SK-N-SH treated with all-trans-retinoic acid at 6 μM for 48 hours (cell line): ENCODE data around the gene TPP2.
A peak's percentile ranks its signal among the peaks of the same experiment; 100 is the strongest.

Experiments
- ATAC-seq: fragments of 200-7000 bp; cut with Tn5 transposase; 3 replicates; pipeline ENCODE4 v1.9.1; 2020; ENCODE audit warnings: mild to moderate bottlenecking, moderate library complexity
- ARNTL ChIP-seq: fragments of 450-650 bp; formaldehyde crosslinking; IDR thresholded peaks from 2 replicates; pipeline ENCODE4 v1.5.0; 2020; ENCODE audit warnings: low read depth, mild to moderate bottlenecking, moderate library complexity, borderline replicate concordance
- BACH2 ChIP-seq: fragments of 250-450 bp; sonication (Bioruptor Pico); IDR thresholded peaks from 2 replicates; pipeline ENCODE4 v1.9.0; 2021; ENCODE audit warnings: mild to moderate bottlenecking, borderline replicate concordance
- CSDC2 ChIP-seq: fragments of 250-450 bp; sonication (Bioruptor Pico); IDR thresholded peaks from 2 replicates; pipeline ENCODE4 v1.5.0; 2020; ENCODE audit warnings: mild to moderate bottlenecking, moderate library complexity
- GLIS3 ChIP-seq: fragments of 250-450 bp; sonication (Bioruptor Pico); IDR thresholded peaks from 2 replicates; pipeline ENCODE4 v1.5.0; 2020; ENCODE audit warnings: mild to moderate bottlenecking, moderate library complexity
- SNAI2 ChIP-seq: fragments of 250-450 bp; sonication (Bioruptor Pico); IDR thresholded peaks from 2 replicates; pipeline ENCODE4 v1.5.0; 2020; ENCODE audit warnings: mild to moderate bottlenecking, moderate library complexity
- ZC3H10 ChIP-seq: fragments of 250-450 bp; sonication (Bioruptor Pico); IDR thresholded peaks from 2 replicates; pipeline ENCODE4 v1.5.1; 2021; ENCODE audit warnings: mild to moderate bottlenecking, moderate library complexity
- ZFP3 ChIP-seq: fragments of 250-450 bp; sonication (Bioruptor Pico); IDR thresholded peaks from 2 replicates; pipeline ENCODE4 v1.5.0; 2020; ENCODE audit warnings: mild to moderate bottlenecking, moderate library complexity
- ZNF565 ChIP-seq: fragments of 450-650 bp; formaldehyde crosslinking; conservative IDR thresholded peaks from 2 replicates; pipeline ENCODE4 v1.5.0; 2020; ENCODE audit warnings: low read depth, mild to moderate bottlenecking, moderate library complexity
- ZNF70 ChIP-seq: fragments of 450-650 bp; formaldehyde crosslinking; IDR thresholded peaks from 2 replicates; pipeline ENCODE4 v1.5.0; 2020; ENCODE audit warnings: mild to moderate bottlenecking, moderate library complexity
- ZNF8 ChIP-seq: fragments of 450-650 bp; formaldehyde crosslinking; IDR thresholded peaks from 2 replicates; pipeline ENCODE4 v1.5.0; 2020; ENCODE audit warnings: mild to moderate bottlenecking, moderate library complexity
- TF ChIP-seq, protein P1 (sequence below): fragments of 250-450 bp; sonication (Bioruptor Pico); IDR thresholded peaks from 2 replicates; pipeline ENCODE4 v1.8.0; 2021; ENCODE audit warnings: low read depth, mild to moderate bottlenecking, moderate library complexity, borderline replicate concordance
- TF ChIP-seq, protein P2 (sequence below): fragments of 250-450 bp; sonication (Bioruptor Pico); IDR thresholded peaks from 2 replicates; pipeline ENCODE4 v1.5.0; 2020; ENCODE audit warnings: mild to moderate bottlenecking, moderate library complexity

TPP2 gene

DNA sequence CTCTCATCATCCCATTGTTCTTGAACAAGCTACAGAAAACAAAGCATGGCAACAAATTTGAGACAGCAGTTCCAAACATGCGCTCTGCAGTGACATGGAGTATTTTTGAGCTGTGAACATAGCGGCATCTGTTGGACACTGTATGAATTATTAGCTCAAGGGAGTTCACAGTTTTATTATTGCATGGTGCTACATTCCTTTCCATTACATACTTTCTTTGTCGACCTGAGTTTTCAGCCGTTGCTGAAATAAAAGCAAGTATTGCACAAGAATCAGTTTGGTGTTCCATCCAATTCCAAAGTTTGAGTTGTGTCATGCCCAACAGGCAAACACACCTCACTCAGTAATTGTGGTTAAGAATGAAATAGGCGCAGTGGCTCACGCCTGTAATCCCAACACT is 128.1 kb downstream of the TPP2 start:
- TF ChIP-seq ZC3H10 (CRISPR knock-in tag): no peak
- no peak for TF ChIP-seq ZFP3 (CRISPR knock-in tag)
- no peak for TF ChIP-seq ZNF8 (CRISPR knock-in tag)
- no peak for TF ChIP-seq GLIS3 (CRISPR knock-in tag)
- TF ChIP-seq CSDC2: no peak
- no peak for TF ChIP-seq ARNTL (CRISPR knock-in tag)
- no peak for TF ChIP-seq ZNF565 (CRISPR knock-in tag)
- no peak for TF ChIP-seq SNAI2 (CRISPR knock-in tag)
- TF ChIP-seq BACH2 (CRISPR knock-in tag): no peak
- TF ChIP-seq, protein P1, sequence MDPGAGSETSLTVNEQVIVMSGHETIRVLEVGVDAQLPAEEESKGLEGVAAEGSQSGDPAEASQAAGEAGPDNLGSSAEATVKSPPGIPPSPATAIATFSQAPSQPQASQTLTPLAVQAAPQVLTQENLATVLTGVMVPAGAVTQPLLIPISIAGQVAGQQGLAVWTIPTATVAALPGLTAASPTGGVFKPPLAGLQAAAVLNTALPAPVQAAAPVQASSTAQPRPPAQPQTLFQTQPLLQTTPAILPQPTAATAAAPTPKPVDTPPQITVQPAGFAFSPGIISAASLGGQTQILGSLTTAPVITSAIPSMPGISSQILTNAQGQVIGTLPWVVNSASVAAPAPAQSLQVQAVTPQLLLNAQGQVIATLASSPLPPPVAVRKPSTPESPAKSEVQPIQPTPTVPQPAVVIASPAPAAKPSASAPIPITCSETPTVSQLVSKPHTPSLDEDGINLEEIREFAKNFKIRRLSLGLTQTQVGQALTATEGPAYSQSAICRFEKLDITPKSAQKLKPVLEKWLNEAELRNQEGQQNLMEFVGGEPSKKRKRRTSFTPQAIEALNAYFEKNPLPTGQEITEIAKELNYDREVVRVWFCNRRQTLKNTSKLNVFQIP (CRISPR knock-in tag): no peak
- TF ChIP-seq, protein P2, sequence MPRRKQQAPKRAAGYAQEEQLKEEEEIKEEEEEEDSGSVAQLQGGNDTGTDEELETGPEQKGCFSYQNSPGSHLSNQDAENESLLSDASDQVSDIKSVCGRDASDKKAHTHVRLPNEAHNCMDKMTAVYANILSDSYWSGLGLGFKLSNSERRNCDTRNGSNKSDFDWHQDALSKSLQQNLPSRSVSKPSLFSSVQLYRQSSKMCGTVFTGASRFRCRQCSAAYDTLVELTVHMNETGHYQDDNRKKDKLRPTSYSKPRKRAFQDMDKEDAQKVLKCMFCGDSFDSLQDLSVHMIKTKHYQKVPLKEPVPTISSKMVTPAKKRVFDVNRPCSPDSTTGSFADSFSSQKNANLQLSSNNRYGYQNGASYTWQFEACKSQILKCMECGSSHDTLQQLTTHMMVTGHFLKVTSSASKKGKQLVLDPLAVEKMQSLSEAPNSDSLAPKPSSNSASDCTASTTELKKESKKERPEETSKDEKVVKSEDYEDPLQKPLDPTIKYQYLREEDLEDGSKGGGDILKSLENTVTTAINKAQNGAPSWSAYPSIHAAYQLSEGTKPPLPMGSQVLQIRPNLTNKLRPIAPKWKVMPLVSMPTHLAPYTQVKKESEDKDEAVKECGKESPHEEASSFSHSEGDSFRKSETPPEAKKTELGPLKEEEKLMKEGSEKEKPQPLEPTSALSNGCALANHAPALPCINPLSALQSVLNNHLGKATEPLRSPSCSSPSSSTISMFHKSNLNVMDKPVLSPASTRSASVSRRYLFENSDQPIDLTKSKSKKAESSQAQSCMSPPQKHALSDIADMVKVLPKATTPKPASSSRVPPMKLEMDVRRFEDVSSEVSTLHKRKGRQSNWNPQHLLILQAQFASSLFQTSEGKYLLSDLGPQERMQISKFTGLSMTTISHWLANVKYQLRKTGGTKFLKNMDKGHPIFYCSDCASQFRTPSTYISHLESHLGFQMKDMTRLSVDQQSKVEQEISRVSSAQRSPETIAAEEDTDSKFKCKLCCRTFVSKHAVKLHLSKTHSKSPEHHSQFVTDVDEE (CRISPR knock-in tag): no peak
- TF ChIP-seq, all 23 proteins: peak for 0
- peak; percentile 88 for ATAC-seq

DNA sequence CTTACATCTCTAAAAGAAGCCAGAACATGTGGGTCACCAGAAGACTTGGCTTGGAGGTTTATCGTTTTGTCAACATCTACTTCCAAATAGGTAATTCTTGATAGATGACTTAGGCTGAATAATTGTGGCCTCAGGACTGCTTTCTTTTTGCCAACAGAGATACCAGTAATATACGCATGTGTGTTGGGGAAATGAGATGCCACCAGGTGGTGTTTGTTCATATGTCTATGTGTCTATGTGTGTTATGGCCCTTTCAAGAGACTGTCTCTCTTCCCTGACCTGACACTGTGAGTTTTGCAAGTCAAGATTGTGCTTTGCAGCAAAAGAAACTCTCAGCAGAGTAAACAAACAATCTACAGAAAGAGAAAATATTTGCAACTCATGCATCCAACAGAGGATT is 129.6 kb downstream of the TPP2 start:
- no peak for TF ChIP-seq ZNF70
- ATAC-seq: peak; percentile 57; the same call in 2 of the 3 replicates
